Activated CD4-positive, alpha-beta T cell treated with anti-CD3 and anti-CD28 coated beads, Interleukin-2, amount 10 ng/mL, durations not matched to agents 24 days and 14 days (primary cell): ENCODE data around the gene TAS2R41. TPM values are rescaled to one million over a fixed set of nuclear protein-coding genes. Genes with fewer than 3 reads are reported as not detected.

Experiments used
- total RNA-seq: library from RNA; stranded (reverse); gene quantifications from 2 replicates; pipeline ENCODE4 v1.2.3, GENCODE V29; 2022

Gene TAS2R41
- total RNA-seq, 1 donor from 2014 or later: not detected

Other genes with a start within 250 kb of the TAS2R41 start
- gene GSTK1, start 214.4 kb upstream of the TAS2R41 start, total RNA-seq: 138 and 142 TPM in 2 replicates
- 0.38 and 0.42 TPM in 2 replicates for gene TMEM139, start 192.9 kb upstream of the TAS2R41 start, total RNA-seq
- 99.1 and 110 TPM in 2 replicates for gene CASP2, start 189.5 kb upstream of the TAS2R41 start, total RNA-seq
- not detected in 2 replicates for gene CLCN1, start 161.8 kb upstream of the TAS2R41 start, total RNA-seq
- gene FAM131B, start 115.2 kb upstream of the TAS2R41 start, total RNA-seq: 0.37 and 0.45 TPM in 2 replicates
- gene ZYX, start 96.5 kb upstream of the TAS2R41 start, total RNA-seq: 85.8 and 89.7 TPM in 2 replicates
- 0.09 and 0.26 TPM in 2 replicates for gene EPHA1, start 69.0 kb upstream of the TAS2R41 start, total RNA-seq
- gene TAS2R60, start 34.4 kb upstream of the TAS2R41 start, total RNA-seq: not detected in 2 replicates
- gene CTAGE15, start 93.9 kb downstream of the TAS2R41 start, total RNA-seq: 1.3 and 2.7 TPM in 2 replicates
- 32.8 and 34.7 TPM in 2 replicates for gene TCAF2, start 143.1 kb downstream of the TAS2R41 start, total RNA-seq